MV-4-11 (cell line): ENCODE measurements around the gene EYA4.

Experiments
- DNase-seq: peaks from one replicate; lab custom pipeline; 2025; lab: John Stamatoyannopoulos, UW

EYA4 gene, protein sequence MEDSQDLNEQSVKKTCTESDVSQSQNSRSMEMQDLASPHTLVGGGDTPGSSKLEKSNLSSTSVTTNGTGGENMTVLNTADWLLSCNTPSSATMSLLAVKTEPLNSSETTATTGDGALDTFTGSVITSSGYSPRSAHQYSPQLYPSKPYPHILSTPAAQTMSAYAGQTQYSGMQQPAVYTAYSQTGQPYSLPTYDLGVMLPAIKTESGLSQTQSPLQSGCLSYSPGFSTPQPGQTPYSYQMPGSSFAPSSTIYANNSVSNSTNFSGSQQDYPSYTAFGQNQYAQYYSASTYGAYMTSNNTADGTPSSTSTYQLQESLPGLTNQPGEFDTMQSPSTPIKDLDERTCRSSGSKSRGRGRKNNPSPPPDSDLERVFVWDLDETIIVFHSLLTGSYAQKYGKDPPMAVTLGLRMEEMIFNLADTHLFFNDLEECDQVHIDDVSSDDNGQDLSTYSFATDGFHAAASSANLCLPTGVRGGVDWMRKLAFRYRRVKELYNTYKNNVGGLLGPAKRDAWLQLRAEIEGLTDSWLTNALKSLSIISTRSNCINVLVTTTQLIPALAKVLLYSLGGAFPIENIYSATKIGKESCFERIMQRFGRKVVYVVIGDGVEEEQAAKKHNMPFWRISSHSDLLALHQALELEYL

DNA sequence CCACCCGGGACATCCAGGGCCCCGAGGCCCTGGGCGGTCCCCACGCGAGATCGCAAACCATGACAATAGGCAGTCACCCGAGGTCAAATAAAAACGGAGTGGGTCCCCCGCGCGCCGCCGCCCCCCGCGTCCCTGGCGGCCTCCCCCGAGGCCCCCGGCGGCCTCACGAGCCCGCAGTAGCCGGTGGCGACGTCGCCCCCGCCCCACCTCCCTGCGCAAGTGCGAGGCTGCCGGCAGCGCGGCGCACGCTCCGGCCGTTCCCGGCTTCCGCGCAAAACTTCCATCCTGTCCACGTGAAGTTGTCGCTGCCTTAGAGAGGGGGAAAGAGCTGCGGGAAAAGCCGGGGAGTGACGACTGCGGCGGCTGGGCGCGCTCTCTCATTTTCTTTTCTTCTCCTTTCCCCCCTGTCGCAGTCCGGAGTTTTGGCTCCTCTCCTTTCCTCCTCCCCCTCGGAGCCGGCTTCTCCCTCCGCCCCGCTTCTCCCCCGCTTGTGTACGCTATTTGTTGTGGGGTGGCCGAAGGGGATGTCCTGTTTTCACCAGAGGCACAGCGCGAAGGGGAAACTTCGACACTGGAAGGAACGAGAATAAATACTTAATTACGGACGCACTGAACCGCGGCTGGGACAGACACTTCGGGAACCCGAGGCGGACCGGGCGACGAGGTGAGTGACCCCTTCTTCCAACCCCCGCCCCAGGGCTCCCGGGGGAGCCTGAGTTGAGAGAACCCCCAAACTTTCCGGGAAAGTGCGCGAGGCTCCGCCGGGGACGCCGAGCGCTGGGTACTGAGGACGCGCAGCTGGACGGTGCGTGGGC lies at the start of gene EYA4:
Gene EYA4, plus strand, starts transcription at position 272 of the 815 bp plus-strand sequence. CDS start 33,424 bp downstream, outside the sequence.
- no peak for DNase-seq

DNA sequence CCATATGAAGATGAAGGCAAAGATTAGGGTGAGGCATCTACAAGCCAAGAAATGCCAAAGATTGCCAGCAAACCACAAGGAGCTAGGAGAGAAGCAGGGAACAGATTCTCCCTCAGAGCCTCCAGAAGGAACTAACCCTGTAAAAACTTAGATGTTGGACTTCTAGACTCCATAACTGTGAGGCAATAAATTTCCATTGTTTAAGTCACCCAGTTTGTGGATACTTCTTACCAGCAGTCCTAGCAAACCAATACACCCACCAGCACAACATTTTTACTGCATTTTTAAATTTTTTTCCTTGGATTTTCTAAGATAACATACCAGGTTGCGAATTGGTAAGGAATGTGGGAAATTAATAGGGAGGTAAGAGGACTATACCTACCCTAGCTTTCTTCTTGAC lies 47.8 kb upstream of the EYA4 start:
- no peak for DNase-seq

DNA sequence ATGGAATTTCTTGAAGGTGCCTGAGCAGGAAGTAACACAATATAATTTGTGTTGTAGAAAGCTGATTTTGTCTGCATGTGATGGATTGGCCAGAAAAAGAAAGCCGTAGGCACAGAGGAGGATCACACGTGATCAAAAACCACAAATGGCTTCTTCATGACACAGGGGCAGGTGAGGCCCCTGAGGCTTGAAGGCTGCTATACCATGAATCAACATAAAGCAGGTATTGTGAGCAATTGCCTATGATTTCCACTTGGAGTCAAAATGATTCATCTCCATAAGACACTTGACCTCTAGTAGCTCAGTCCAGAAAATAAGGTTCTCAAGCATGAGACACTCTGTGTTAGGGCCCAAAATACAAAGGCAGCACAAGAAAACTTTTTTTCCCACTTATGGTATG lies 42.4 kb upstream of the EYA4 start:
- DNase-seq = no peak

DNA sequence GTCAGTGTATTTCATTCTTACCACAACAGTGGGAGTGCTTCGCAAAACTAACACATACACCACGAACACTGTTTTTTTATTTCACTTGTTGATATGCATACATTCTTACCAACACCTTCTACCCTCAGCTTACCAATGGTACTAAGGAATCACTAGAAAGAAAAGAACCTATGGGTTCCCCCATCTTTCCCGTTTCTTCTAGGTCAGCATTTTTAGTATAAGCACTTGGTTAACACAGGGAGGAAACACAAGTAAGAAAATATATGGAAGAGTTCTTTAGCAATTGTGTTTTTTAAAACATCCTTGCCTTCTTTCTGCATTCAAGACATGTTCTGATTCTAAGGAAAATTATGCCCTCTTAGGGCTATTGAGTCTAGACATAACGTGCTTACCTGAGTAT lies 39.9 kb upstream of the EYA4 start:
- DNase-seq = no peak

DNA sequence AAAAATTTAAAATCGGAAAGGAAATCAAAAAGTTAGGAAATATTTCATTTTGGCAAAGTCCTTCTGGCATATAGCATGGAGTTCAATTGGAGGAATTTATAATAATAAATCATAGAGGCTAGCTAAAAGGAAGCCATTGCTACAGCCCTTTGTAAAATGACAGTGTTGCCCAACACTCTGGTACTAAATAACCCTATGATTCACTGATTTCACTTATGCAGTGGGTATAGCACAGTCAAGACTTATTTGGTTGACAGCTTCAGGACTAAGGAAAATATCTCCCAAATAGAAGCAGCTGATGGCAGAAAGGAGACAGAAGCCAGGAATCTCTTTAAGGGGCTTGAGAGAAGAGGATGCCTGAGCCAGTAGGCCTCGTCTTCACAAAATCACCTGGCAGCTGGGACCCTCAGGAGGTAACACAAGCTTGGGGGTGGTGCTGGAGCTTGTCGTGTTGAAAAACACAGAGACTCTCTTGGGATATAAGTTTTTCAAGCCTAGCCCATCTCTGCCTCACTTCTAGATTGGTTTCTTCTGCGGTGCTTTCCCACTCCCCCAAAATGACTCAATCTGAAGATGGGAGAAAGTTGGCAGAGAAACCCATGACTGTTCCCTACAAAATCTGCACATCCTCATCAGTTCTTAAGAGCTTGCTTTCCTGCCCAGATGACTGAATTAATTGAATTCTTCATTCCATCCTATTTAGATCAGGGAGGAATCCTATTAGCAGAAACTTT lies 38.4 kb upstream of the EYA4 start:
- DNase-seq = no peak

DNA sequence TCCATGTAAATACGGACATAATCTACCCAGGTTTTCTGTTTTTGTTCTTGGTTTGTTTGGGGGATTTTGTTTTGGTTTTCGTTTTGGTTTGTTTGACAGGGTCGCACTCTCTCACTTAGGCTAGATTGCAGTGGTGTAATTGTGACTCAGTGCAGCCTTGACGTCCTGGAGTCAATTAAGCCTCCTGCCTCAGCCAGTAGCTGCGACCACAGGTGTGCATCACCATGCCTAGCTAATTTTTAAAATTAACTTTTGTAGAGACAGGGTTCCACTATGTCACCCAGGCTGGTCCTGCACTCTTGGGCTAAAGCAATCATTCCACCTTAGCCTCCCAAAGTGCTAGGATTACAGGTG lies 37.8 kb upstream of the EYA4 start:
- DNase-seq = no peak

DNA sequence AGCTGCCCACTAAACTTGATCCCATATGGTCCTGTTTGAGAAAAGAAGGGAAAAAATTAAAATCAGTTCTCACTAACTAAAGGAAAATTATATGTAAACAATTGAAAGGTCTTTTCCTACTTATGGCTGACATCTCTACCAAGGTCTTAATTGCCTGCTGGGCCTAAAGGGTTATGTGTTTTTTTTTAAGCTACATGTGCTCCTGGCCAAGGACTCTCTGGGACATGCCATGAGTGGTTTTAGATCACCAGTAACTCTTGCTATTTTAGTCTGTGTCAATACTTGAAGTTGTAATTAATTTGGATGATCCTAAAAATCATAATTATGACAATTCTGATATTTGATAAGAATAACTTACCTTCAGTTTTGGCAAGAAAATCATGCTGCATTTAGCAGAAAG lies 35.9 kb upstream of the EYA4 start:
- DNase-seq = no peak

DNA sequence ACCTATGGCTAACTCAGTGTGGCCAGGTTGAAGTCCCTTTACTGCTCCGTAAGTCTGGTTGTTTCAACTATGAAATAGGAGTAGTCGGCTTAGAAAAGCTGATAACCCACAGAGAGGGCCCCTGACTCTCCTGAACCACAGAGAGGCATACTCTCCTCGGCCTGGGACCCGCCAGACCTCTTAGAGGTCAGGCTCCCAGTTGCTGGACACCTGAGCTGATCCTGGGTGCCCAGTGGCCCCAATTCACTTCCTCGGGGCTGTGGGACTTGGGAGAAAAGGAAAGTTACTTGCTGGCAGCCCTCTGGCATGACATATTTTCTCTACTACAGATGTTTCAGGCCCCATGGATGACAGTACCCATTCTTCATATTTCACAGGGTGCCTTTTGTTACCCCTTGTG lies 34.2 kb upstream of the EYA4 start:
- no peak for DNase-seq

DNA sequence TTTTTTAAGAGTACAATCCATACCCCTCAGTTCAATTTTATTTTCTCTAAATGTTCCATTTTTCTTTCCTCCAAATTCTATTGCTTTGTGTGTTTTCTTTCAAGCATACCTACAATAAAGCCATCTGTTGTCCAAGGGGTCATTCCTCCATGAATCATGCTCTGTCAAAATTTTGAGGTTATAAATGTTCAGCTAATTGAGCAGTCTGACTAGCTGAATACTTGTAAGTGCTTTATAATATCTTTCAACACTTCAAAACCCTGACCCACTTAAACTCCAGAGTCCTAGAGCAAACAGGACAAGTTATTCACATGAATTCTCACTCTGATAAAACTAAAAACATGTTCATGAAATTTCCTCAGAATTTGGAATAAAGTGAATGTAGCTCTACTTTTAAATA lies 33.4 kb upstream of the EYA4 start:
- DNase-seq = no peak

DNA sequence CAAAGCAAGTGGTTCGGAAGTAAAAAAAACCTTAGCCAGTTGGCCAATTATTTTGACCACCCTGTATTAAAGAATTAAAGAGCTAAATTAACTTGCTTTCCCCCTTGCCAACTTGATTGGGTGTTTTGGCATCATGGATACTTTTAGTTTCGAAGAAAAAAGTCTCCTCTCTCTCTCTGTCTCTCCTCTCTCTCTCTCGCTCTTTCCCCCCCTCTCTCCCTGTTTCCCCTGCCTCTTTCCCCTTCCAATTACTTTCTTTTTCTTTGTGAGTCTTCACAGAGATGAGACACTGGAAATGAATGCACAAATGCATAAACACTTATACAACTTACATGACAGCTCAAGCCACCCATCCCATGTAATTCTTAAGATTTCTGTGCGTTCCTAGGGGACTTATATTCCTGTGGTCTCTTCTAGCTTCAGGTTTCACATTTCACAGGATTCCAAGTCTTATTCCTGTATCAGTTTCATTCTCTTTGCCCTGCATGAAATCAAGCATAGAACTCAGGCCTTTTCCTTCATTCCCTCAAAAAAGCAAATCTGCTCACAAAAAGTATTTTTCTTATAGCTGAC lies 32.9 kb upstream of the EYA4 start:
- no peak for DNase-seq

DNA sequence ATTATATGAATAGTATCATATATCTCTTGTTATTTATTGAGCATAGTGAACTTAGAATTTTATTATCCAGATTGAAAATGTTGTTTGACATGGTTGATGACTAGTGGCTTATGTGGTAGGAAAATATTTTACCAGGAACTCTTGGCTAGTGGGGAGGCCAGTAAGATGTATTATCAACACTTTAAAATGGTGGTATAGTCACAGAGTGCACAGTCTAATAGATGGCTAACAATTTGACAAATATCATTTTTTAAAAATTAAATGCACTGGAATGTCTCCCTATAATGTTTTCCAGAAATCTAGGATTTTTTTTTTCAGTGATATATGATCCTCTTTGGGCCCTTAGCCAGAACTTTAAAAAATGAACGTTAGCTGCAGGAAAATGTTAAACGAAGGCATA lies 26.9 kb upstream of the EYA4 start:
- no peak for DNase-seq

DNA sequence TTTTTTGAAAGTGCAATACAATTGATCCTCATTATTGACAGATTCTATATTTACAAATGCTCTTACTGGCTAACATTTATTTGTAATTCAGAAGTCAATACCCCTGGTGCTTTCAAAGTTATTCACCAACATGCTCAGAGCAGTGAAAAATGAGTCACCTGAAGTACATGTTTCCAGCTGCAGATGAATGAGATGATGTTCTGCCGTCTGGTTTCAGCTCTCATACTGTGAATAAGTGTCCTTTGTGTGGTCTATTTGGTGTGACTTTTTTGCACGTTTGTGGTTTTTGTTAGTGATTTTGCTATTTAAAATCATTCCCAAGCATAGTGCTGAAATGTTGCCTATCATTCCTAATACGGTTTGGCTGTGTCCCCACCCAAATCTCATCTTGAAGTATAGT lies 22.3 kb upstream of the EYA4 start:
- DNase-seq = no peak

DNA sequence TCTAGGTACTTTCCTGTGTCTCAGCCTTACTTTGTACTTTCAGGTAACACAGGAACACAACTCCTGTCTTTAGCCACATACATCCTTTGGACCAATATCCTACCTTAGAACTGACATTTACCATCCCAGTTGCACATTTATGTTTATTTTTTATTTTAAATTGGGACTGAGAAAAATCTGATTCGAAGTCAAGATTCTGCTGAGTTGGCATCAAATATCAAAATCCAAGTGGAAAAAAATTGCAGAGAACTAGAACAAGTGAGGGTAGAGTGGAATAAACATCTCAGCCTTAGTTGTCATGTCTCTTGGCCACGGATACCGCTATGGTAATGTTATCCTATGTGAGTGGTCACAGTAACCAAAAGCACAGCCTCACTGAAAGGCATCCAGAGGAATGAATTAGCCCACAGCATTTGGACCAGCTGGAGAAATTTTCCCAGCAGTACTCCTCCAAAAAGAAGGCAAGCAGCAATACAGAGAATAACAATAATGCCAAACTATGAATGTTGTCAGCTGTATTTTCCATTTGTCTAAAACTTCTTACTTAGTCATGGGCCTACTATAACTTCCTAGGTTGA lies 17.6 kb upstream of the EYA4 start:
- DNase-seq = no peak

DNA sequence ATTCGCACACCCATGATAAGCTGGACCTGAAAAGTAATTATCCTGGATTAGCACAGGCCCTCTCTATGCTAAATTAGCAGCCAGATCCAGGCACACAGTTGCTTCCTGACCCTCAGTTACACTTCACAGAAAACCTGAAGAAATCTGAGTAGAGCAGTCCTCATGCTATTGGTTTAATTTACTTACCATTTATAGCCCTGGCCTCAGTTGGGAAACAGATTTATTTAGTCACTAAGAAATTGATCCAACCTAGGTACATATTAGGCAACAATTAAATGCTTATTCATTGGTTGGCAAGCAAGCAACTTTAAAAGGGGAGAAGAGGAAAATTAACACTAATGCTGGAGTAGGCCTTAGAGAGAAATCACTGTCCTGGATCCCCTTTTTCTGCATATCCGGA lies 15.6 kb upstream of the EYA4 start:
- DNase-seq = no peak

DNA sequence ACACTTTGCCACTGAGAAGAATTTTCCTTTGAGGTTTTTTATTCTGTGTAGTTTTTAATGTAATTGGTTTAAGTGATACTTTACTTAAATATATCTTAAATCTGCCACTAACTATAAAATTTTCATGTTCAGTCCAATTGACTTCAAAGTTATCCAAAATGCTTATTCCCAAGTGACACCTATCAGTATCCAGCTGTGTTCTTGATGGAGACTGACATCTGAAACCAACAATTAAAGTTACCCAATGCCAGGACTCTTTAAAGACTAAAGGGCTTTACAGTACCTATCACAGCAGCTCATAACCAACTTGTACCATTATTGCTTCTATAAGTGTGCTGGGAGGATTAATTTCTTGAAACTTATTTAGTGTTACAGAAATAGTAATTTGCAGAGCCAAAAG lies 13.8 kb upstream of the EYA4 start:
- DNase-seq = no peak

DNA sequence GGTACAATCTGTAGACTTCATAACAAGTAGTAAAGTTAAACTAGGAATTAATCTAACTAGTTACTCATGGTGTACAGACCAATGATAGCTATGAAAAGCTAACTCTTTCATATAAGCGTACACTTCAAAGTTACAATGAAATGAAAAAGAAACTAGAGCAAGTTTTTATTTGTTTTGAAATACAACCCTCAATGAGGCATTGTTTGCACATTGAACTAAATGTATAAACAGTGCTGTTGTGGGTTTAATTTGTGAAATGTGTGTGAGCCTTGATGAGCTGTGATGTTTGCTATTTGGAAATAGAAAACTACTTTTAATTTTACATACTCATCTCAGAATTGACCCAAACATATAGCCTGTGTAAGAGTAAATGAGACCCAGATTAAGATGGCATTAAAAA lies 11.1 kb upstream of the EYA4 start:
- no peak for DNase-seq

DNA sequence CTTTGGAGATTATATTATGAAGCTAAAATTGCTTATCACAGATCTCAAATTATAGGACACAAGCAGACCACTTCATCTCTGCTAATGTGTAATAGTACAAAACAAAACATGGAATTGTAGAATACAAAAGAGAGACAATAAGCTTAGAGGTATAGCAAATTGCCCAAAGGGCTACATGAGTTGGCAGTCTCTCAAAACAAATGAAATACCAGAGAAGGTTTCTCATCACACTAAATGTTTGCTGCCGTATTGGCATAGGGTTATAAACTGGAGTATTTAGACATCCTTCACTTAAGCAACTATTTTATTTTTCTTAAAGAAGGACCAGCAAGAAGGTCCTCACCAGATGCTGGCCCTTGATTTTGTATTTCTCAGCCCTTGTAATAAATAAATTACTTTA lies 5.9 kb upstream of the EYA4 start:
- DNase-seq = no peak

DNA sequence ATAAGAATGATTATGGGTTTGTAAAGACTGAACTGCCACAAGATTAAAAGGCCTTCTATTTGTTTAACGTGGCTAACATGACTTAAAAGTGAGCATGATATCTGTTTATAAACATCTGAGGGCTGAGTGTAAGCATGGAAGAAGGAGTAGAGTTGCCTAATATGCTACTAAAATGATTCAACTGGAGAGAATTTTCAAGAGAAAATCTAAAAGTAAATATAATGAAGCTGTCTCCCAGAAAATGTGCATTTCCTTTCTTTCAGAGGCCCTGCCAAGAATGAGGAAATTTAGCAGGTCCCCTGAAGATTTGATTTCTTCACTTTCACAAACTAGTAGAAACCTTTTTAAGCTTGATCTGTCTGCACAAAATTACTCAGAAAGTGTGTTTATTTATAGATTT lies 4.2 kb upstream of the EYA4 start:
- no peak for DNase-seq

DNA sequence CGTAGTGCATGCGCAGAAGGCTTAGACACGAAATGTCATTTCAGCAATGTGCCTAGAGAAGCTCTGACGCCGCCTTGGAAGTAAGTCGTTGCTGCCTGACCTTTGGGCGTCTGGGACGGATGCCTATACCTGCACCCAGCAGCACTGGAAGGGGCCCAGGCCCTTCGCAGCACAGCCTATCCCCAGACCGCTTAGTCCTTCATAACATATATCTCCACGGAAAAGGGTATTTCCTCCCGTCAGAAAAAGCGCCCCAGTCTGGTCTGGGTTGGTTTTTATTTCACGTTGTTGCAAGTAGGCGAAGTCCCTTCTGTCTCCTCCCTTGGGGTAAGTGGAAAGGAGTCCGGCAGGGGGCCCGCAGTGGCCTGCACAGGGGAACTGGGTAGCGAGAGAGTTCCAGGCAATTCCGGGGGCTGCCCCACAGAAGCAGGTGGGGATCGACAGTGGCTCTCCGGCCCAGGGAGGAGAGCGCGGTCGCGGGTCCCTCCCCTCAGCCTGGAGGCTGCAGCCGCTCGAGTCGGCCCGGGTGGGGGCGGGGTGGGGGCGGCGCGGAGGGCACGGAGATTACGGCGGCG lies 559 bp upstream of the EYA4 start:
- DNase-seq = no peak

DNA sequence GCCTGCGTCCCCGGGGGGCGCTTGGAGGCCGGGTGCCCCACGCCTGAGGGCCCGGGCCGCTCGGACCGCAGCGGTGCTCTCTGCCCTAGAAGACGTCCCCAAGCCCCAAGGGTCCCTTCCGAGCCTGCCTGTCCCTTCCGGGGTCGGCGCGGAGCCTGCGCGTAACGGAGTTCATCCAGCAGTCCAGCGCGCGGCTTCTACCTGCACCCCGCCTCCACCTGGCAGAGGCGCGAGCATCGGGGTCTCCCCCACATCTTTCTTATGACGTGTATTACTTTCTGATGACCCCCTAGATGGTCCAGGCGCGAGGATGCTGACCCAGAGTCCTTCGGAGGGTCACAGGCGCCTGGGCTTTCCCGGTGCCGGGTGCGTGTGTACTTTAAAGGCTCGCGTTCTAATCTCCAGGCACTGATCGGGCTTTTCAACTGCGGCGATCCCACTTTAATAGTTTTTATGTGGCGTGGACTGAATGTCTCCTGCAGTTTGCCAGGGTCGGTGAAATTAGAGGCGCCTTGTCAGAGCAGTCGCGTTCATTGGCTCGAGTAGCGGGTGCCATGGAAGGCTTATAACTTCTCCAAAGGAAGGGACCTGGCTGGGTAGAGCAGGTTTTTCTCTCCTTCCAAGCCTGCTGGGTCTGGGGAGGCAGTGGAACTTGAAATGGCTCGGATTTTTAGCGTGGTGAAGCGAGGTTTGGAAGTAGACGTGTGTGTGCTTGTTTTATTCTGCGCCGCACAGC lies 912 bp downstream of the EYA4 start:
- DNase-seq = no peak
